ENCODE results near the gene TPSAB1.

GRCh38 chr16:1272453-1273198 is 32.1 kb downstream of the TPSAB1 start:
- TF ChIP-seq POLR2A (IDR thresholded peaks at IDR 0.05): no peak
- TF ChIP-seq CTCF (IDR thresholded peaks at IDR 0.05): no peak
- no peak for TF ChIP-seq POLR2AphosphoS5 (IDR thresholded peaks at IDR 0.05)

Data from prostate gland (tissue), 2 donors.